ENCODE measurements around the gene OR10A3.

Gene OR10A3

DNA sequence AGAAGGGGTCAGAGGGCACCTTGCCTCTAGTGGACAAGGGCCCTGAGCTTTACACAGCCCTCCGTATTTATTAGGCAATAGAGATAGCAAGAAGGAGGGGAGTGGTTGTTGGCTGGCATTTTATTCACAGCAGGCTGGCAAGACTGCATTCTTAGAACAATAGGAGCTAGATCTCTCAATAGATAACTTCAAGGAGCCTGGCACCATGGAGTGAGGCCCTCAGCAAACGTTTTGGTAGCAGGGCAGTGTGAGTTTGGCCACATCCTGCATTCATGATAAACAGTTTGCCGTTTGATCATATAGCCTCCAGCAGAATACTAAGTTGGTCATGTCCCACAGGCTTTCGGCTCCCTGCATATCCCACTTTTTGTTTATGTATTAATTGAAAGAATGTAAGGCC lies 42.1 kb downstream of the OR10A3 start:
- H3K27ac ChIP-seq (ENCODE audit: low read depth, low read length), result no peak overlapping the region
- no peak overlapping the region for H3K4me3 ChIP-seq (ENCODE audit: low read length)
- H3K36me3 ChIP-seq (ENCODE audit: control insufficient read depth, insufficient read depth, low read length), result no peaks in the 10 kb centered on the region
- no peak overlapping the region for H3K9ac ChIP-seq (ENCODE audit: low read length)
- no peaks in the 10 kb centered on the region for H3K27me3 ChIP-seq (ENCODE audit: control insufficient read depth, insufficient read depth, low read length)
- no peaks in the 10 kb centered on the region for H3K4me1 ChIP-seq (ENCODE audit: control insufficient read depth, insufficient read depth, low read length)

DNA sequence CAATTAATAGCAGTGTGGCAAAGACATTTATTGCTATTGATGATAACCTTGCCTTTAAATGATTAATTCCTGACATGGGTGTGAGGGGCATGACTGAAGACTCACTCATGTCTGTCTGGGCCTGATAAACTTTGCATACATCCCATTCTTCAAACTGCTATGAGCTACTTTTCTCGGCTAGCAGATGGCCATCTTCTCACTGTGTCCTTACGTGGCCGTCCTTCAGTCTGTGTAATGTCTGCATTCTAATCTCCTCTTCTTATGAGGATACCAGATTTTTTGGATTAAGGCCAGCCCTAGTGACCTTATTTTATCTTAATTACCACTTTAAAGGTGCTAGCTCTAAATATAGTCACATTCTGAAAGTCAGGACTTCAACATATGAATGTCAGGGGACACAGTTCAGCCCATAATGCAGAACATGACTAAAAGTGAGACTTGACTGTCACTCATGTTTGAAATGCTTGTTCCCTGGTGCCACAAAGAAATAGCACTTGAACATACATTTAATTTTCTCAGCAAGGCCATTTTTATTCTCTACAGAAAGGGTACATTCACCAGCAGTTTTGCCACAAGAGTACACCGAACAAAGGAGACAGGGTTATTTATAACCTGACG lies 42.7 kb downstream of the OR10A3 start:
- Histone ChIP-seq H3K4me1 (ENCODE audit: control insufficient read depth, insufficient read depth, low read length) (no peaks in the 10 kb centered on the region), H3K36me3 (ENCODE audit: control insufficient read depth, insufficient read depth, low read length) (no peaks in the 10 kb centered on the region), H3K9ac (ENCODE audit: low read length) (no peak overlapping the region), H3K4me3 (ENCODE audit: low read length) (no peak overlapping the region), H3K27me3 (ENCODE audit: control insufficient read depth, insufficient read depth, low read length) (no peaks in the 10 kb centered on the region), H3K27ac (ENCODE audit: low read depth, low read length) (no peak overlapping the region)

DNA sequence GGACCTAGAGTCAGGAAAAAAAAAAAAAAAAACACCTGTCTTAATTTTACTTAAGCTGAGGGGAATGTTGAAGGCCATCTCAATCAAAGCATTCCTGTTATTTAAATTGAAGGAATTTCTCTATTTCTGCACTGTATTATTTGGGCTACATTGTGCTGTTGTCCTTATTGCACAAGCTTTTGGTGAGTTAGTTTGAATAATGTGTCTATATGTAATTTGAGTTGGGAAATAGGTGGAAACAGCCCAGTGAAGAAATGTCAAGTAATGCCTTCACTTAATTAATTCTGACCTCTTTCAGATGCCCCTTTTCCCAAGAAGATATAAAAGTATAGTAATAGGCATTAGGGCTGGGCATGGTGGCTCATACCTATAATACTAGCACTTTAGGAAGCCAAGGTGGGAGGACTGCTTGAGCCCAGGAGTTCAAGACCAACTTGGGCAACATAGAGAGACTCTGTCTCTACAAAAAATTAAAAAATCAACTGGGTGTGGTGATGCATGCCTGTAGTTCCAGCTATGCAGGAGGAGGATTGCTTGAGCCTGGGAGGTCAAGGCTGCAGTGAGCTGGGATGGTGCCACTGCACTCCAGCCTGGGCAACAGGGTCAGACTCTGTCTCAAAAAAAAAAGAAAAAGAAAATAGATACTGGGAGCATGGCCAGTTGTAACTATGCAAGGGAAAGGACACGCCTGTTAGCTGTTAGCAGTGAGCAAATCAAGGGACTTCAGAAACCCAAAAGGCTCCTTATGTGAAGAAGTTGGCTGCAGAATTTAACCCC lies 45.3 kb downstream of the OR10A3 start:
- Histone ChIP-seq H3K27ac (ENCODE audit: low read depth, low read length) (no peak overlapping the region), H3K4me1 (ENCODE audit: control insufficient read depth, insufficient read depth, low read length) (no peaks in the 10 kb centered on the region), H3K27me3 (ENCODE audit: control insufficient read depth, insufficient read depth, low read length) (no peaks in the 10 kb centered on the region), H3K9ac (ENCODE audit: low read length) (no peak overlapping the region), H3K4me3 (ENCODE audit: low read length) (no peak overlapping the region), H3K36me3 (ENCODE audit: control insufficient read depth, insufficient read depth, low read length) (no peaks in the 10 kb centered on the region)

DNA sequence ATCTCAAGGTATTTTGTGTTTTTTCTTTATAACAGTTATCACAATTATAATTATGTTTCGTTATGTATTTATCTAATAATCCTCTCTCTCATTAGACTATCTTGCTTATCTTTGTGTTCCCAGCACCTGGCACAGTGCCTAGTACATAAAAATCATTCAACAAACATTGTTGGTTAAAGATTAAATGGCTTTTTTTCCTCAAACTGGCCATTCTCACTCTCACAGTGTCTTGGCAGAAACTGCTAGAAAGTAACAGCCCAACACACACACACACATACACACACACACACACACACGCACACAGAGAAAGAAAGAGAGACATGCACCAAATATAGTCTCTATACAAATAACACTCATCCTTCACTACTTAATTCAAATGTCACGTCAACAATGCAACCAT lies 47.3 kb downstream of the OR10A3 start:
- H3K36me3 ChIP-seq (ENCODE audit: control insufficient read depth, insufficient read depth, low read length), result no peaks in the 10 kb centered on the region
- no peaks in the 10 kb centered on the region for H3K4me1 ChIP-seq (ENCODE audit: control insufficient read depth, insufficient read depth, low read length)
- H3K9ac ChIP-seq (ENCODE audit: low read length), result no peak overlapping the region
- no peak overlapping the region for H3K27ac ChIP-seq (ENCODE audit: low read depth, low read length)
- no peaks in the 10 kb centered on the region for H3K27me3 ChIP-seq (ENCODE audit: control insufficient read depth, insufficient read depth, low read length)
- no peak overlapping the region for H3K4me3 ChIP-seq (ENCODE audit: low read length)

DNA sequence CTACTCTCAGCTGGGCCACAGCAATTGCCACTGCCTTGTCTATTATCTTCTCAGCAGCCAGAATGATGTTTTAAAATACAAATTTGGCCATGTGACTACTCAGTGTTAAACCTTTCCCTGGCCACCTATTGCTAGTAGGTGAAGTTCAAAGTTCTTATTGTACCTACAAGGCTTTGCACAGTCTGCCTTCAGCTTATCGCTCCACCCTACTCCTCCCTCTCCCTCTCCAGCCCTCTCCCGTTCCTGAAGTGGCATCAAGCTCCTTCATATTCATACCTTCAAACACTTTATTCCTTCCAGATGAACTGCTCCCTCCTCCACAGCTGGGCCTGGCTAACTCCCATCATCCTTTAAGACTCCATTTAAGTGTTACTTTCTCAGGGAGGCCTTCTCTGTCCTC lies 47.7 kb downstream of the OR10A3 start:
- no peaks in the 10 kb centered on the region for H3K4me1 ChIP-seq (ENCODE audit: control insufficient read depth, insufficient read depth, low read length)
- H3K4me3 ChIP-seq (ENCODE audit: low read length), result no peak overlapping the region

DNA sequence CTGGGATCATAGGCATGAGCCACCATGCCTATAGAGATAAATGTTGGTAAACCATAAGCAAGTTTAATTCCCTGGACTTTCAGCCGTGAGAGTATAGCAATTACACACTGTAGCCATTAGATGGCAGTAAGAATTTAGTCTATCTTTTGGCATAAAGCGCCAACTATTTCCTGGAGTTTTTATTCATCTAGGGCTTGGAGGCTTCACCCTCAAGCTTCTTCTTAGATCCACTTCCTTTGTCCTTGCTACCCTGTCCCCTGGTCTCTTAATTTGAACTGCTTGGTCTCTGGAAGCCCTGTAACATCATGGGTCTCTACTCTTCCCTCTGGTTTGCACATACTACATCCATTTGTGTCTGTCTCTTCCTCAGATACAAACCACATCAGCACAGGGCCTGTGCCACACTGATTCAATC lies 48.7 kb downstream of the OR10A3 start:
- H3K27ac ChIP-seq (ENCODE audit: low read depth, low read length), result no peak overlapping the region
- H3K9ac ChIP-seq (ENCODE audit: low read length), result no peak overlapping the region
- H3K27me3 ChIP-seq (ENCODE audit: control insufficient read depth, insufficient read depth, low read length), result no peaks in the 10 kb centered on the region
- H3K4me1 ChIP-seq (ENCODE audit: control insufficient read depth, insufficient read depth, low read length), result no peaks in the 10 kb centered on the region
- H3K36me3 ChIP-seq (ENCODE audit: control insufficient read depth, insufficient read depth, low read length), result no peaks in the 10 kb centered on the region
- no peak overlapping the region for H3K4me3 ChIP-seq (ENCODE audit: low read length)

More for the DNA sequence above, 47.7 kb downstream of the OR10A3 start:
- Histone ChIP-seq H3K27me3 (ENCODE audit: control insufficient read depth, insufficient read depth, low read length) (no peaks in the 10 kb centered on the region), H3K36me3 (ENCODE audit: control insufficient read depth, insufficient read depth, low read length) (no peaks in the 10 kb centered on the region), H3K9ac (ENCODE audit: low read length) (no peak overlapping the region), H3K27ac (ENCODE audit: low read depth, low read length) (no peak overlapping the region)

DNA sequence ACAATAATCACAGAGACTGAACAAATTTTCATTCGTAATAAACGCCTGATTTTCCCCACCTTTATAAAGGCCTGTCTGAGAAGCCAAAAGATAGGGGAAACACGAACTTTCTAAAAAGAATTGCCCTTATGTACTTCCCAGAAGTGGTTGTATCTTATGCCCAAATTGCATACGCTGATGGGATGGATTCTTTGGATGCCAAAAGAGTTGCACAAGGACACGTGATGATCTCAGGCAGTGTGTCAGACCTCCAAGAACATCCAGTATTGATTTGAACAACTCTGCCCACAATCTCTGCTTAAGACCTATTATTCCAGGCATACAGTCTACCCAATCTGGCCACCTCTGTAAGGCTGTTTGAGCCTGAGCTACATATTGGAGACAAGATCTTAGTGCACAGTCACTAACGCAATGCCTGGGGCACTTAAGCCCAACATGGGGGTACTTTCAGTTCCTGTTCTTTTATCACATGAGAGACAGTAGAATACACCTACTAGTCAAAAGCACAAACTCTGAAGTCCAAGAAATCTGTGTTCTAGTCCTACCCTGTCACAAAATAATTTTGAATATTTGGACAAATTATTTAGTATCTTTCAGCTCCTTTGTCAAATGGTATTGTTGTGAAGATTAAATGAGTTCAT lies 49.3 kb downstream of the OR10A3 start:
- no peaks in the 10 kb centered on the region for H3K36me3 ChIP-seq (ENCODE audit: control insufficient read depth, insufficient read depth, low read length)
- no peak overlapping the region for H3K27ac ChIP-seq (ENCODE audit: low read depth, low read length)
- no peaks in the 10 kb centered on the region for H3K4me1 ChIP-seq (ENCODE audit: control insufficient read depth, insufficient read depth, low read length)
- no peak overlapping the region for H3K9ac ChIP-seq (ENCODE audit: low read length)
- no peak overlapping the region for H3K4me3 ChIP-seq (ENCODE audit: low read length)
- no peaks in the 10 kb centered on the region for H3K27me3 ChIP-seq (ENCODE audit: control insufficient read depth, insufficient read depth, low read length)

DNA sequence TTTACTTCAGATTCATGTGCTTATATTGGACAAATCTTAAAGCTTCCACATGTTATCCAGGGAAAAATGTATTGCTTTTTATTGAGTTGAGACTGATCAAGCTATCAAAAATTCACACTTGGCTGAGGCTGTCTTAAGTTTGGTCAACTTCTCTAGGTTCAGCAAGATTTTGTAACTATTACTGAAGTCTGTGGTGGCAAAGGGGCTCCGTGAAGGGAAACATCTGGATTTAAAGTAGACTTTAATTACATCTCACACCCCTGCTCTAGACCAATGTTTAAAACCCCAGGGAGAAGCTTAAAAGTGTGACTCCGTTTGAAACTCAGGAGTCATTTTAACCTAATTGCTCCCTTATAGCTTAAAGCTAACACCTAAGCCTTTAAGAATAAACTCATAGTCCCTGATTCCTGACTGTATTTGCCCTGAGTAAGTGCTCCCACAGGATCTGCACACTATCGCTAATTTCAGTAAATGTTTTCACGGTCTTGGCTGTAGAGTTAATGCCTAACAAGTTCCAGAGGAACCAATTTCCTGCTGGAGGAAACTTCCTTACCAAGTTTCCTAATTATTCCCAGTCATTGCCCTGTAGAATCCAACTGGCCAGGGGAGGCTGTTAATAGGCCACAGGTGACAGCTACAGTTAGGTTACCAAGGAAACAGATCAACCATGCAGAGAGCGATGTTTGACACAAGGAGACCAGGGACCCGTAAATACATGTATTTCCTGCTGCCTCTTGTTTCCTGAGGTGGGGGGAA lies 50.9 kb downstream of the OR10A3 start:
- Histone ChIP-seq H3K36me3 (ENCODE audit: control insufficient read depth, insufficient read depth, low read length) (no peaks in the 10 kb centered on the region), H3K4me1 (ENCODE audit: control insufficient read depth, insufficient read depth, low read length) (no peaks in the 10 kb centered on the region), H3K4me3 (ENCODE audit: low read length) (no peak overlapping the region), H3K9ac (ENCODE audit: low read length) (no peak overlapping the region), H3K27me3 (ENCODE audit: control insufficient read depth, insufficient read depth, low read length) (no peaks in the 10 kb centered on the region), H3K27ac (ENCODE audit: low read depth, low read length) (no peak overlapping the region)

DNA sequence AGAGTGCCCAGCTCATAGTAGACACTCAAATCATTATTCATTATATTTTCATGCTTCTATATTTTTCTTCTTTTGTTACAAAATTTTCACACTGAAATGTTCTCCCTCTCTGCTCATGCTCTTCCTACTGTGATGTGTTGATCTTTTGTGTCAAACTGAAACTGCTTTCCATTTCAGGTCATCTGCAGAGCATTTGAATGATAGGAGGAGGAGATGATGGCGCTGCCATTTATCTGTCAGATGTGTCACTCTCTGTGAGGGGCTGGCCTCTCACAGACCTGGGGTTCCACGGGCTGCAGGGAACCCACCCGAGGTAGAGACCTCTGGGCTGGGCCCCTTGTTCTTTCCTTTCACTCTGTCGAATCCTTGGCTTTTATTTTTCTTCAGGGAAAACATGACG lies 51.5 kb downstream of the OR10A3 start:
- Histone ChIP-seq H3K27ac (ENCODE audit: low read depth, low read length) (no peak overlapping the region), H3K36me3 (ENCODE audit: control insufficient read depth, insufficient read depth, low read length) (no peaks in the 10 kb centered on the region), H3K27me3 (ENCODE audit: control insufficient read depth, insufficient read depth, low read length) (no peaks in the 10 kb centered on the region), H3K4me1 (ENCODE audit: control insufficient read depth, insufficient read depth, low read length) (no peaks in the 10 kb centered on the region), H3K9ac (ENCODE audit: low read length) (no peak overlapping the region), H3K4me3 (ENCODE audit: low read length) (no peak overlapping the region)

All from rectal smooth muscle tissue (tissue), 1 donor.